Measurements from ENCODE around the gene BLOC1S4. TPM values are rescaled to one million over a fixed set of nuclear protein-coding genes. Genes with fewer than 3 reads are reported as not detected.

The BLOC1S4 gene
- total RNA-seq, 1 donor from 2014 or later, result 15.5 TPM

DNA sequence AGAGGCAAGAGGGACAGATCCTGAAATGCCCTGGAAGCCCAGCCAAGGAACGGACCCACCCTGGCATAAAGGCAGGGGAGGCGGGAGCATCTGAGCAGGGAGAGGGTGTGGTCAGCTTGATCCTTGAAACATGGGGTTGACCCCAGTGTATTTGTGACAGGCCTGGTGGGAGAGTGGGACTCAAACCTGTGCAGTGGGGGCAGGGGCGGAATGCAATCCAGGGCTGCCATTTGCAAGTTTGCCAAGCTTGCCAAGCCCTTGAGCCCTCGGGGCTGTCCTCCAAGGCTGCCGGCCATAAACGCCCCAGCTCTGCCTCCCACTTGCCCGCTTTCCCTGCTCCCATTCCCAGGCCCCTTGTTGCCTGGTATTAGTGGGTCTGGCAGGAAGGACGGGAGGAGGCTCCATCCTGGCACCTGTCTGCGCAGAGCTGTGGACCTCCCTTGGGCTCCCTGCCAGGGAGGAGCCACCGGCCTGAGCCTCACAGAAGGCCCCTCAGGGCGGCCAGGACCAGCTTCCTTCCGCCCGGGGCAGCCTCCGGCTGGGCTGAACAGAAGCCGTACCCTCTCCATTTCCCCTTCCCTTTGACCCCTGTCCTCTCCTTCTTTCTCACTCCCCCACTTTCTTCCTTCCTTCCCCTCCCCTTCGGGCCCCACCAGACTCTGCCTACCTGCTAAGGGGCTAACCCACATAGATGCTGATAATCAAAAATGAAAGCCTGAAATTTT, 21.6 kb upstream of the BLOC1S4 start:
- Mint-ChIP-seq H3K4me1 (ENCODE audit: low read depth) (peaks cover 24% of the 10 kb centered on the region), H3K36me3 (ENCODE audit: low read depth) (no peaks in the 10 kb centered on the region), H3K27me3 (ENCODE audit: low read depth) (no peaks in the 10 kb centered on the region), H3K9me3 (ENCODE audit: low read depth) (no peaks in the 10 kb centered on the region), H3K4me3 (ENCODE audit: unreplicated experiment) (no peak overlapping the region), H3K27ac (ENCODE audit: unreplicated experiment) (no peak overlapping the region)
- TF ChIP-seq, protein P1, sequence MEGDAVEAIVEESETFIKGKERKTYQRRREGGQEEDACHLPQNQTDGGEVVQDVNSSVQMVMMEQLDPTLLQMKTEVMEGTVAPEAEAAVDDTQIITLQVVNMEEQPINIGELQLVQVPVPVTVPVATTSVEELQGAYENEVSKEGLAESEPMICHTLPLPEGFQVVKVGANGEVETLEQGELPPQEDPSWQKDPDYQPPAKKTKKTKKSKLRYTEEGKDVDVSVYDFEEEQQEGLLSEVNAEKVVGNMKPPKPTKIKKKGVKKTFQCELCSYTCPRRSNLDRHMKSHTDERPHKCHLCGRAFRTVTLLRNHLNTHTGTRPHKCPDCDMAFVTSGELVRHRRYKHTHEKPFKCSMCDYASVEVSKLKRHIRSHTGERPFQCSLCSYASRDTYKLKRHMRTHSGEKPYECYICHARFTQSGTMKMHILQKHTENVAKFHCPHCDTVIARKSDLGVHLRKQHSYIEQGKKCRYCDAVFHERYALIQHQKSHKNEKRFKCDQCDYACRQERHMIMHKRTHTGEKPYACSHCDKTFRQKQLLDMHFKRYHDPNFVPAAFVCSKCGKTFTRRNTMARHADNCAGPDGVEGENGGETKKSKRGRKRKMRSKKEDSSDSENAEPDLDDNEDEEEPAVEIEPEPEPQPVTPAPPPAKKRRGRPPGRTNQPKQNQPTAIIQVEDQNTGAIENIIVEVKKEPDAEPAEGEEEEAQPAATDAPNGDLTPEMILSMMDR (IDR thresholded peaks at IDR 0.05), result no peak
- DNase-seq (ENCODE audit: low spot score), result no peak

DNA sequence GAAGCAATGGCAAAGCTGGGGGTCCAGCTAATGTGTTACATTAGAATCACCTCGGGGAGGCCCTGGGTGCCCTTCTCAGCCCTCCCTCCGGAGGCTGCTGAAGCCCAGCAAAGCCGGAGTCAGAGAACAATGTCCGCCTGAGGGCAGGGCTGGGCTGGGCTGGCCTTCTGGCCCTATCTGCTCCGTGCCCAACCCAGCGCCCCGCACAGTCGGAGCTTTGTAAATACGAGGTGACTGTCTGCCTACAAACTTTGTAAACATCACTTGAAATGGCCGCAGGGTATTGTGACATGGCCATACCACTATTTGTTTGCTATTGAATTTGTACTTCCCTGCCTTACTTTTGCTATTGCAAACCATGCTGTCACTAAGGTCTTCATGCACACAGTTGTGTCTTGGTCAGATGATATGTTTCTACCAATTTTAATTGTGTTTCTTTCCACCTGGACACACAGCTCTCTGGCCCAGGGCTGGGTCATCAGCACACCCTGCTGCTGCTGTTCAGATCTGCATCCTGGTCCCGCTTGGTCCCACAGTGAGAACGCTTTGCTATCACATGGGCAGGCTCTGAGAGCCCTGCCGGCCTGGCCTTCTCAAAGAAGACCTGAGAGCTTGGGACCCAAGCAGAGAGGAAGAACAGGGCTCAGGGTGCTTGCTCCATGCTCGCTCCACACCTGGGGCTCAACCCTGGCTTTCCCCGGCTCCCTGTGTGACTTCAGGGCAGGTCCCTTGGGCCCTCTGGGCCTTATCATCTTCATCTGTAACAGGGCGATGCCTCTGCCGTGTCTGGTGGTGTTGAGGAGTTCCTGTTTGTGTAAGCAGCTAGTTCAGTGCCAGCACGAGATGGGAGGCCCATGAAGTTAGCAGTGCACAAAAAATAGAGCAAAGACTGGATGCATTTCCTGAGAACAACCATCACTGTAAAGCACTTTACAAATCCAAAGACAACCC, 20.0 kb upstream of the BLOC1S4 start:
- TF ChIP-seq, protein P1 (IDR thresholded peaks at IDR 0.05), result no peak
- no peak for DNase-seq (ENCODE audit: low spot score)
- Mint-ChIP-seq H3K27ac (ENCODE audit: unreplicated experiment) (no peak overlapping the region), H3K36me3 (ENCODE audit: low read depth) (peaks cover 2% of the 10 kb centered on the region), H3K27me3 (ENCODE audit: low read depth) (no peaks in the 10 kb centered on the region), H3K4me3 (ENCODE audit: unreplicated experiment) (no peak overlapping the region), H3K4me1 (ENCODE audit: low read depth) (peaks cover 12% of the 10 kb centered on the region), H3K9me3 (ENCODE audit: low read depth) (no peaks in the 10 kb centered on the region)

DNA sequence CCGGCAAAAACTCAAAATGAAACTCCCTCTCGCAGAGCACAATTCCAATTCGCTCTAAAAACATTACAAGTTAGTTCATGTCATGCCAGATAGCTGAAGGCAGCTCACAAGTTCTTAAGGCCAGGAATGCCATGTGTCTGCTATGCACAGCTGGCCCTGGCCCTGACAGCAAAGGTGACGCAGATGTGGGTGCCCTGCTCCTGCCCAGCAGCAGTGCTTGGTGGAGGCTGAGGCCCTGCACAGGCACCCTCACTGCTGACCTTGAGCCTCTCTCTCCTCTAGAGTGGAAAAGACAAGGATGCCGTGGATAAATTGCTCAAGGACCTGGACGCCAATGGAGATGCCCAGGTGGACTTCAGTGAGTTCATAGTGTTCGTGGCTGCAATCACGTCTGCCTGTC, 19.4 kb upstream of the BLOC1S4 start:
- Mint-ChIP-seq H3K36me3 (ENCODE audit: low read depth) (peaks cover 2% of the 10 kb centered on the region), H3K4me1 (ENCODE audit: low read depth) (peaks cover 12% of the 10 kb centered on the region), H3K27ac (ENCODE audit: unreplicated experiment) (no peak overlapping the region), H3K4me3 (ENCODE audit: unreplicated experiment) (no peak overlapping the region), H3K27me3 (ENCODE audit: low read depth) (no peaks in the 10 kb centered on the region), H3K9me3 (ENCODE audit: low read depth) (no peaks in the 10 kb centered on the region)
- DNase-seq (ENCODE audit: low spot score), result no peak
- TF ChIP-seq, protein P1 (IDR thresholded peaks at IDR 0.05), result no peak

DNA sequence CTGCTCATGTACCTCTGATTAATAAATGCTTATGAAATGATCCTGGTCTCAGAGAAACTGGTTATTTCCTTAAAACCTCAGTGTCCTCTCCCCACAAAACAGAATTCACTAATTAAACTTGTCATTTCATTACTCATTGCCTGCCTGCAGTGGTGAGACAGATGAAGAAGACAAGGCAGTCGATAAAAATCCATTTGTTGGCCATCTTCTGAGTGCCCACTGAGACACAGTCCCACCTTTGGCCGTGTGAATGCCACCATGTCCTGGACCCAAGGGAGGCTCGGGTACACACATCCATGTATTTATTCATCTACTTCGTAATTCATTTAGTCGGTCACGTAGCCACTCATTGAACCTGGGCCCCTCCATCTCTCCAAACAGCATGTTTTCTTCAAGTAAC, 18.8 kb upstream of the BLOC1S4 start:
- peaks cover 2% of the 10 kb centered on the region for H3K36me3 Mint-ChIP-seq (ENCODE audit: low read depth)
- peaks cover 12% of the 10 kb centered on the region for H3K4me1 Mint-ChIP-seq (ENCODE audit: low read depth)
- H3K4me3 Mint-ChIP-seq (ENCODE audit: unreplicated experiment), result no peak overlapping the region
- no peak for DNase-seq (ENCODE audit: low spot score)
- no peaks in the 10 kb centered on the region for H3K9me3 Mint-ChIP-seq (ENCODE audit: low read depth)
- H3K27me3 Mint-ChIP-seq (ENCODE audit: low read depth), result no peaks in the 10 kb centered on the region
- TF ChIP-seq, protein P1 (IDR thresholded peaks at IDR 0.05), result no peak
- H3K27ac Mint-ChIP-seq (ENCODE audit: unreplicated experiment), result no peak overlapping the region

DNA sequence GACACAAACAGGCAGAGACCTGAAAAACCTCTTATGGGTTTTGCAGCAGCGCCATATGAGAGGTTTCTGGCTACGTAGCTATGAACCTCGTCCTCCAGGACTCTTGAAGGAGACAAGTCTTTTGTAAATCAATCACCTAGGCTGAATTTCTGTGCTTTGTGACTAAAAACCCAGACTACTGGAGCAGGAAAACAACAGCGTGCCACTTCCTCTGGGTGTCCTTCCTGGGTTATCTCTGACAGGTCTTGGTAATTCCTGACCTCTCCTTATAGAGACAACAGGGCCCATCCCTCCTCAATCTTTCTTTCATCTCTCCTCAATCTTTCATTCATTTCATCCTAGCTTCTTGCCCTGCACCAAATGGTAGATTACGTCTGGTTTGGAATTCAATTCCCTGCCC, 16.6 kb upstream of the BLOC1S4 start:
- Mint-ChIP-seq H3K27me3 (ENCODE audit: low read depth) (no peaks in the 10 kb centered on the region), H3K27ac (ENCODE audit: unreplicated experiment) (no peak overlapping the region)

More for the DNA sequence above, 16.6 kb upstream of the BLOC1S4 start:
- peaks cover 11% of the 10 kb centered on the region for H3K9me3 Mint-ChIP-seq (ENCODE audit: low read depth)
- H3K4me3 Mint-ChIP-seq (ENCODE audit: unreplicated experiment), result no peak overlapping the region
- no peak for DNase-seq (ENCODE audit: low spot score)
- H3K36me3 Mint-ChIP-seq (ENCODE audit: low read depth), result peaks cover 9% of the 10 kb centered on the region
- H3K4me1 Mint-ChIP-seq (ENCODE audit: low read depth), result peaks cover 11% of the 10 kb centered on the region
- TF ChIP-seq, protein P1 (IDR thresholded peaks at IDR 0.05), result no peak

Data from chondrocyte (in vitro differentiated cells).